OCI-LY3 (cell line): ENCODE data around the gene EDAR.

Experiments used
- CTCF ChIP-seq: fragments of 200-600, 300-600 bp; sonication (generic); IDR thresholded peaks from 2 replicates; pipeline ENCODE4 v1.5.1; 2014; ENCODE audit warnings: antibody characterized with exemption, low read length, low read depth
- EZH2phosphoT487 ChIP-seq: fragments of 200-600 bp; shearing (Covaris generic); IDR thresholded peaks from 2 replicates; pipeline ENCODE4 v1.6.1; 2018; ENCODE audit warnings: antibody characterized with exemption, mixed run types, low read depth

GRCh38 chr2:108934583-108935245 lies 54.3 kb downstream of the EDAR start:
- TF ChIP-seq CTCF (no peak), EZH2phosphoT487 (no peak)
